Activated CD4-positive, alpha-beta memory T cell treated with anti-CD3 and anti-CD28 coated beads, Interleukin-2, amount 10 ng/mL, durations not matched to agents 7 days and 5 days (primary cell): ENCODE measurements around the gene CROCC. TPM values are rescaled to one million over a fixed set of nuclear protein-coding genes. Genes with fewer than 3 reads are reported as not detected.

ENCODE experiments used
- CTCF ChIA-PET: fragments of 350-600 bp; sonication (Branson Sonifier 250); formaldehyde crosslinking; loops from one replicate; lab custom pipeline; 2021; ENCODE audit warnings: antibody characterized with exemption, inconsistent platforms; lab: Charles Lee
- POLR2A ChIA-PET: fragments of 350-600 bp; sonication (Branson Sonifier 250); formaldehyde crosslinking; loops from one replicate; lab custom pipeline; 2021; ENCODE audit warnings: antibody characterized with exemption; lab: Charles Lee
- DNase-seq: peaks from one replicate; pipeline ENCODE4 v3.0.0-alpha.2; 2020
- H3K27ac Mint-ChIP-seq: one replicate; pipeline ENCODE4 v1.8.0; 2021; ENCODE audit warnings: mild to moderate bottlenecking, mixed read lengths
- H3K27me3 Mint-ChIP-seq: one replicate; pipeline ENCODE4 v1.8.0; 2021; ENCODE audit warnings: mixed read lengths
- H3K36me3 Mint-ChIP-seq: one replicate; pipeline ENCODE4 v1.8.0; 2021; ENCODE audit warnings: low read depth, mixed read lengths
- H3K4me1 Mint-ChIP-seq: one replicate; pipeline ENCODE4 v1.8.0; 2021; ENCODE audit warnings: mixed read lengths
- H3K4me3 Mint-ChIP-seq: one replicate; pipeline ENCODE4 v1.8.0; 2021; ENCODE audit warnings: mild to moderate bottlenecking, mixed read lengths
- H3K9me3 Mint-ChIP-seq: one replicate; pipeline ENCODE4 v1.8.0; 2021; ENCODE audit warnings: mixed read lengths
- total RNA-seq, 2 experiments: library from RNA; stranded (reverse); gene quantifications; one replicate each; pipeline ENCODE4 v1.2.3, GENCODE V29; 2021

The CROCC gene
- total RNA-seq, 2 experiments from 2014 or later: 18.3 to 18.8 TPM

GRCh38 chr1:16969651-16970050, 47.9 kb downstream of the CROCC start:
- H3K27ac Mint-ChIP-seq: no peak overlapping the region
- no peaks in the 10 kb centered on the region for H3K4me1 Mint-ChIP-seq
- H3K36me3 Mint-ChIP-seq: no peaks in the 10 kb centered on the region
- no peak overlapping the region for H3K4me3 Mint-ChIP-seq
- H3K9me3 Mint-ChIP-seq: no peaks in the 10 kb centered on the region
- POLR2A ChIA-PET: no interaction called here
- no peaks in the 10 kb centered on the region for H3K27me3 Mint-ChIP-seq
- CTCF ChIA-PET: no interaction called here
- DNase-seq: no peak

DNA sequence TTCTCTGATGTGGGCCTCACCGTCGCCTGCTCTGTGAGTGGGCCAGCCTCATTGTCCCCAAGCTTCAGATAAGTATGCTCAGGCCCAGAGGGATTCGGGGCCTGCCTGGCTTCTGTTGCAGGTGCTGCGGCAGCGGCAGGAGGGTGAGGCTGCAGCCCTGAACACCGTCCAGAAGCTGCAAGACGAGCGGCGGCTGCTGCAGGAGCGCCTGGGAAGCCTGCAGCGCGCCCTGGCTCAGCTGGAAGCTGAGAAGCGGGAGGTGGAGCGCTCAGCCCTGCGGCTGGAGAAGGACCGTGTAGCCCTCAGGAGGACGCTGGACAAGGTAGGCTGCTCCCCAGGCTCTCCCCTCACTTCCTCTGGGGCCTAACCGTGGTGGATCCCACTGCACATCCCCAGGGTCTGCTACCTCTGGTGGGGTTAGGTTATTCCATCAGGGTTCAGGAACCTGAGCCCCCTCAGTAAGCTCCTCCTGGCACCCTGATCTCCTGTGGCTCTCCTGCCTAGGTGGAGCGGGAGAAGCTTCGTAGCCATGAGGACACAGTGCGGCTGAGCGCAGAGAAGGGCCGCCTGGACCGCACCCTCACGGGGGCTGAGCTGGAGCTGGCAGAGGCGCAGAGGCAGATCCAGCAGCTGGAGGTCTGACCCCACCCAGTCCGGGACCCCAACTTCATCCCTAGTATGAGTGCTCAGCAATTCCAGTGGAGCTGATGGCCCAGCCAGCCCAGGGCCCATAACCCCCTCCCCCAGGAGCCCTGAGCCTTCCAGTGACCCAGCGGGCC, 48.6 kb downstream of the CROCC start:
- ChIA-PET CTCF (interaction anchor here (0.9 kb wide), 1 partner anchor 10 kb away, joined by 4 read pairs; no protein-coding TSS in a partner anchor), POLR2A (no interaction called here)
- Mint-ChIP-seq H3K9me3 (no peaks in the 10 kb centered on the region), H3K27me3 (no peaks in the 10 kb centered on the region), H3K4me3 (no peak overlapping the region), H3K36me3 (no peaks in the 10 kb centered on the region), H3K27ac (no peak overlapping the region), H3K4me1 (no peaks in the 10 kb centered on the region)
- DNase-seq: no peak

DNA sequence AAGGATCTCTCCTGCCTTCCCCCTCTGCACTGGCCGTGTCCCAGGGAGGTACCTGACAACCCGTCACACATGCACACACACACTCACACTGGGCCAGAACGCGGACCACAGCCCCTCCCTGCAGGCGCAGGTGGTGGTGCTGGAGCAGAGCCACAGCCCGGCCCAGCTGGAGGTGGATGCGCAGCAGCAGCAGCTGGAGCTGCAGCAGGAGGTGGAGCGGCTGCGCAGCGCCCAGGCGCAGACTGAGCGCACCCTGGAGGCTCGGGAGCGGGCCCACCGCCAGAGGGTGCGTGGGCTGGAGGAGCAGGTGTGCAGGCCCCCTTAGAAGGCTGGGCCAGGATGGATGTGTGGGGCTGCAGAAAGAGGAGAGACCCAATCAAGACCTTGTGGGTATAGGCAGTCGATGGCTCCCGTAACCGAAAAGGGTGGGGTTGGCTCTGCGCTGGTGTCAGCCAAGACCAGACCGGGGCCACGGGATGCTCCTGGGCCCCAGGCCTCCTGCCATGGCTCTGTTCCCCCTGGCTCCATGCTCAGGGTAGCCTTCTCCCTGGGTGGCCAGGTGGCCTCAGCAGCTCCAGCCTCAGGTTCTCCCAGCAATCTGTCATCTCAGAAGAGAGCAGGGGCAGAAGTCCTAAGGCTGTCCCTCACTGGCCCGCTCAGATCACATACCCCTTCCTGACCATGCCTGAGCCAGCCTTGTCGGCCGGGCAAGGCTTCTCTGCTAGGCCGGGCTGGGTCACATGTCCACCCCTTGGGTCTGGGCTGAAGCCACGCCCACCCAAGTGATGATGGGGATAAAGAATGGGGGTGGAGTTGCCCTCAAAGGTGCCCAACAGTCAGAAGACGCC, 49.8 kb downstream of the CROCC start:
- H3K9me3 Mint-ChIP-seq: no peaks in the 10 kb centered on the region
- no peaks in the 10 kb centered on the region for H3K36me3 Mint-ChIP-seq
- no peaks in the 10 kb centered on the region for H3K4me1 Mint-ChIP-seq
- CTCF ChIA-PET: no interaction called here
- H3K27me3 Mint-ChIP-seq: no peaks in the 10 kb centered on the region
- H3K27ac Mint-ChIP-seq: no peak overlapping the region
- POLR2A ChIA-PET: no interaction called here
- no peak overlapping the region for H3K4me3 Mint-ChIP-seq
- DNase-seq: no peak

DNA sequence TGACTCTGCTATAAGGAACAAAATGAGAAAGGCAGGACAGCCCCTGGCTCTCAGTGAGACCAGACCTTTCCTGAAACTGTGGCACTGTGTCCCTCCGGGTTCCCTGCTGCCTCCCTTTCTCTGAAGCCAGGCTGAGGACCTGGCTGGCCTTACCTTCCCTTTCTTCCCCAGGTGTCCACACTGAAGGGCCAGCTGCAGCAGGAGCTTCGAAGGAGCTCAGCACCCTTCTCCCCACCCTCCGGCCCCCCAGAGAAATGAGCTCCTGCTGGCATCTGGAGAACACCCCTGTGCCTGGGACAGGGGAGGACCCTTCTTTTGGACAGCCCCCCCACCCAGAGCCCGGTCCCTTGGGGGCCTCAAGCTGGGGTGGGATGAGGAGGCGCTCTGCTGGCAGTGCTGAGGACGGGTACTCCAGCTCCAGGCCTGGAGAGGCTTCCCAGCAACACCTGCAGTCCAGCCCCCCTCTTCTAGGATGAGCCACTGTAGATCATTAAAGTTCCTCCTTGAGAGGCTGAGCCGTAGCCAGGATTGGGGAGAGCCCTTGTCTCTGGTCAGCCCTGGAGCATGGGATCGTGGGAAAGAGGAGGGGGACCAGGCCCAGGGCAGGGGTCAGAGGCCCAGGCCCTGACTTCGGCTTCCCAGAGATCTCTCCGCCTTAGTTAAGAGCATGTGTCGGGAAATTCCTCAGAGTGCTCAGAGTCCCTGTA, 50.6 kb downstream of the CROCC start:
- Mint-ChIP-seq H3K27me3 (no peaks in the 10 kb centered on the region), H3K9me3 (no peaks in the 10 kb centered on the region), H3K36me3 (no peaks in the 10 kb centered on the region), H3K4me3 (no peak overlapping the region), H3K4me1 (no peaks in the 10 kb centered on the region), H3K27ac (no peak overlapping the region)
- CTCF ChIA-PET: no interaction called here
- no peak for DNase-seq
- POLR2A ChIA-PET: no interaction called here

GRCh38 chr1:16973215-16973614, 51.5 kb downstream of the CROCC start:
- no peaks in the 10 kb centered on the region for H3K9me3 Mint-ChIP-seq
- no peaks in the 10 kb centered on the region for H3K36me3 Mint-ChIP-seq
- no peaks in the 10 kb centered on the region for H3K27me3 Mint-ChIP-seq
- no peak overlapping the region for H3K27ac Mint-ChIP-seq
- POLR2A ChIA-PET: no interaction called here
- no peak for DNase-seq
- H3K4me3 Mint-ChIP-seq: no peak overlapping the region
- CTCF ChIA-PET: no interaction called here
- no peaks in the 10 kb centered on the region for H3K4me1 Mint-ChIP-seq

GRCh38 chr1:16975211-16975610, 53.5 kb downstream of the CROCC start:
- CTCF ChIA-PET: no interaction called here
- peaks cover 8% of the 10 kb centered on the region for H3K27me3 Mint-ChIP-seq
- H3K36me3 Mint-ChIP-seq: no peaks in the 10 kb centered on the region
- no peak overlapping the region for H3K27ac Mint-ChIP-seq
- H3K4me1 Mint-ChIP-seq: no peaks in the 10 kb centered on the region
- POLR2A ChIA-PET: no interaction called here
- no peaks in the 10 kb centered on the region for H3K9me3 Mint-ChIP-seq
- DNase-seq: no peak
- H3K4me3 Mint-ChIP-seq: no peak overlapping the region

GRCh38 chr1:16975838-16976237, 54.1 kb downstream of the CROCC start:
- H3K27me3 Mint-ChIP-seq: peaks cover 11% of the 10 kb centered on the region
- no peaks in the 10 kb centered on the region for H3K36me3 Mint-ChIP-seq
- CTCF ChIA-PET: no interaction called here
- DNase-seq: no peak
- no peak overlapping the region for H3K4me3 Mint-ChIP-seq
- H3K4me1 Mint-ChIP-seq: peaks cover 2% of the 10 kb centered on the region
- POLR2A ChIA-PET: no interaction called here
- no peak overlapping the region for H3K27ac Mint-ChIP-seq
- no peaks in the 10 kb centered on the region for H3K9me3 Mint-ChIP-seq

GRCh38 chr1:16976966-16977365, 55.2 kb downstream of the CROCC start:
- CTCF ChIA-PET: no interaction called here
- Mint-ChIP-seq H3K27ac (no peak overlapping the region), H3K4me3 (no peak overlapping the region), H3K36me3 (no peaks in the 10 kb centered on the region), H3K27me3 (peaks cover 20% of the 10 kb centered on the region), H3K4me1 (peaks cover 6% of the 10 kb centered on the region), H3K9me3 (no peaks in the 10 kb centered on the region)
- POLR2A ChIA-PET: no interaction called here
- DNase-seq: no peak

DNA sequence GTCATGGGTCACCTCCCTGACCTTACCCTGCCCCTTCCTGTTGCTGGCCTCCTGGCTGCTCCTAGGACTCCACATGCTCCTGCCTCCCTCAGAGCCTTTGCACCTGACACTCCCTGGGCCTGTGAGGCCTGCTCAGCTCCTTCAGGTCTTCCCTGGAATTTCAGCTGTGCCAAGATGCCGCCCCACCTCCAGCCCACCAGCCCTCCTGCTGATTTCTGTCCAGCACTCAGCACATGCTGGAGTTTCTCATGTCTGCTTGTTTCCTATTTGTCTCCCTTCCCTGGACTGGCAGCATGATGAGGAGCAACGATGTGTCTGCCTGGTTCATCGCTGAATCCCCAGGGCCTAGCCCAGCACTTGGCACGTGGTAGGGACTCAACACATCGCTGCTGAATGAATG, 55.6 kb downstream of the CROCC start:
- no peak for DNase-seq
- H3K9me3 Mint-ChIP-seq: no peaks in the 10 kb centered on the region
- ChIA-PET CTCF (no interaction called here), POLR2A (no interaction called here)
- no peak overlapping the region for H3K4me3 Mint-ChIP-seq
- H3K27me3 Mint-ChIP-seq: peaks cover 24% of the 10 kb centered on the region
- H3K27ac Mint-ChIP-seq: no peak overlapping the region
- no peaks in the 10 kb centered on the region for H3K36me3 Mint-ChIP-seq
- peaks cover 6% of the 10 kb centered on the region for H3K4me1 Mint-ChIP-seq

GRCh38 chr1:16978139-16978538, 56.4 kb downstream of the CROCC start:
- H3K36me3 Mint-ChIP-seq: no peaks in the 10 kb centered on the region
- no peak for DNase-seq
- POLR2A ChIA-PET: no interaction called here
- H3K4me1 Mint-ChIP-seq: peaks cover 6% of the 10 kb centered on the region
- no peaks in the 10 kb centered on the region for H3K9me3 Mint-ChIP-seq
- CTCF ChIA-PET: no interaction called here
- peaks cover 28% of the 10 kb centered on the region for H3K27me3 Mint-ChIP-seq
- H3K4me3 Mint-ChIP-seq: no peak overlapping the region
- no peak overlapping the region for H3K27ac Mint-ChIP-seq

DNA sequence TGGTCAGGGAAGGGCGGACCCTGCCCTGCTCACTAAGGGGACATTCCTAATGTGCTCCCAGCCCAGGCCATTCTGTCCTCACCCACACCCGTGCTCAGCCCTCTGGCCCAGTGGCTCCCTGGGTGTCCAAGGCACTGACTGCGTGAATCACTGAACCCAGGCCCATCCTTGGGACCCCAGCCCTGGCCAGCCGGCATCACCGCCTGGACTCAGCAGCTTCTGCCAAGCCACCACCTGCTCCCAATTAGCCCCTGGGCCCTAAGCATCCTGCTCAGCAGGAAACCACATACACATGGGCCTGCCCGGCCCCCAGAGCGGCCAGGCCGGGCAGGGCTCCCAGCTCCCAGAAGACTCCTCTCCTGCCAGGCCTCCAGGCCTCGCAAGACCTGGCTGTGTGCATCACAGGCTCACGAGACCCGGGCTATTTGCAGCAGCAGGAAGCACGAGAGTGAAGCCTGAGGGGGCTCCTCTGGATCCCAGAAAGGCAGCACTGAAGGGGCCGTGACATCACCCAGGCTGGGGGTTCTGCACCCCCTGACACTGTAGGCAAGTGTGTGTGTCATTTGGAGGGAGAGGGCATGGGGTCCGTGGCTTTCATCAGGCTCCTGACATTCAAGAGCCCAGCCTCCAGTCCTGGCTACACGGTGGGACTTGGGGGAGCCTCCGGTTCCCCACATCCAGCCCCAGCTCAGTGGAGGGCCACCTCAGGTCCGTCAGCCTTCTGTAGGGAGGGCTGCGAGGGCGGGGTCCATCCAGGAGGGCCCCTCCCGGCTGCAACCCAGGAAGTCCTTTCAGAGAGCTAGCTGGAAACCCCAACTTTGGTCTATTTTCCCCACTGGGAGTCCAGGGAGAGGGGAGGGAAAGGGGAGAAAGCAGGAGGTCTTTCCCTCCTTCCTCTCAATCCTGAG, 57.1 kb downstream of the CROCC start:
- Mint-ChIP-seq H3K27ac (no peak overlapping the region), H3K4me3 (no peak overlapping the region), H3K4me1 (peaks cover 6% of the 10 kb centered on the region), H3K36me3 (no peaks in the 10 kb centered on the region), H3K9me3 (no peaks in the 10 kb centered on the region), H3K27me3 (peaks cover 31% of the 10 kb centered on the region)
- ChIA-PET CTCF (no interaction called here), POLR2A (interaction anchor here (2.2 kb wide), 1 partner anchor 11 kb away, joined by 6 read pairs; no protein-coding TSS in a partner anchor)
- no peak for DNase-seq

DNA sequence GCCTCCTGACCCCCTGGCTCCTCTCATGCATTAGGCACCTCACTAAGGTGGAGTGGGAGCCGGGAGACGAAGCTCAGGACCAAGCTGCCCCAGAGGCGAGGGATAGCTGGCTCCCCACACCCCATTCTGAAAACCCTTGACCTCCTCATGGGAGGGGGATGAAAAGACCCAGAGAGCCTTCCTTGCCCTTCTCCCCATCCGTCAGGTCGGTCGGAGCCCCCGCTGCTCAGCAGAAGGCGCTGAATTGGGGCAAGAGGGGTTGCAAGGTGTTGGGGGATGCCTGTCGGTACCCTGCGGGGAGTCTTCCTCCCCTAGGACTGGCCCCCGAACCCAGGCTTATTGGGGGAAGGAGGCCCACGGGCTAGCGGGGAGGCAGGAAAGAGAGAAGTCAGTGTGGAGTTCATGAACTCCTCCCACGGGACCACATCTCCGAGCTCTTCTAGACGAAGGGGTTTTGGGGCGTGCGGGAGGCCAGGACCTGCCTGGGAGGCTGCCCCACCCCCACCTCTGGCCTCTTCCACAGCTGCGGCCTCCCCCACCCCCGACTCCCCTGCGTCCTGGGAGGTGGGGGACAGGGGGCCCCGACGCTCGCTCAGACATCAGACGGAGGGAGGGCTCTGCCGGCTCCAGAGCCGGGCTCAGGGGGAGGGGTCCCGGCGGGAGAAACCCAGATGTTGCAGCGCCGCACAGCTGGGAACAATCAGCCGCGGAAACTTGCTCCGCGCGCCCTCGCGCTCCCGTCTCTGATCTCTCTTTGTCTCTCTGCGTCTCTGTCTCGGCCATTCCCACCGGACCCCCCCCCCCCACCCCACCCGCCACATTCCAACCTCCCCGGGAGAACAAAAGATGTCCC, 58.0 kb downstream of the CROCC start:
- Mint-ChIP-seq H3K36me3 (no peaks in the 10 kb centered on the region), H3K9me3 (no peaks in the 10 kb centered on the region), H3K4me1 (peaks cover 6% of the 10 kb centered on the region), H3K4me3 (no peak overlapping the region), H3K27me3 (peaks cover 31% of the 10 kb centered on the region), H3K27ac (no peak overlapping the region)
- ChIA-PET CTCF (no interaction called here), POLR2A (interaction anchor here (2.2 kb wide), 1 partner anchor 10 kb away, joined by 6 read pairs; no protein-coding TSS in a partner anchor)
- no peak for DNase-seq
